ENCODE measurements around the gene P3H4. TPM values are rescaled to one million over a fixed set of nuclear protein-coding genes. Genes with fewer than 3 reads are reported as not detected.

Gene P3H4
- polyA plus RNA-seq, 3 donors = 3.3 to 11.1 (median 9.7) TPM

DNA sequence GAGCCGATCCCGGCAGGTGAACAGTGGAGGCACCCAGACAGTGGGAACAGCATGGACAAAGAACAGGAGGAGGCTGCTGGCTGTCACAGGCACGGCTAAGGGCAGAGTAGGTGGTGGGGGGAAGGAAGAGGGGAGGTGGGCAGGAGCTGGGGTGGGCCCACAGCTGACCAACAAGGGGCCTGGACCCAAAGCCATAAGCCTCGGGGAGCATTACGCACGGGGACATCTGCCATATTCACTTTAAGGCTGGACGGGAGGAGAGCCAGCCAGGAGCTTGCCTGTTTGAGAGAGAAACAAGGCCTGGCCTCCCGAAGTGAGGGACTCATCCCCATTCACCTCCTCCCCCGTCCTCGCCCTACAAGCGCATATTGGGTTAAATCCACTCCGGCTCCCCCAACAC lies 57.7 kb downstream of the P3H4 start:
- no peak overlapping the region for H3K27ac ChIP-seq (ENCODE audit: low read depth, low read length)
- 86 to 91% (median 87%) methylated on average over 11 to 12 of the region's 12 CpGs for WGBS, 3 donors

Other genes starting within 250 kb of the P3H4 start
- gene KRT9, start 239.9 kb downstream of the P3H4 start, polyA plus RNA-seq = not detected
- 1 to 10 TPM in 2 of 3 donors, under 1 TPM in 1; 0.25 to 7.8 (median 1.0) TPM for gene KRT14, start 225.1 kb downstream of the P3H4 start, polyA plus RNA-seq
- gene KRT16, start 199.2 kb downstream of the P3H4 start, polyA plus RNA-seq = 10 to 100 TPM in 1 of 3 donors, 1 to 10 TPM in 1, under 1 TPM in 1; 0.16 to 15.5 (median 4.4) TPM
- under 1 TPM in 2 of 3 donors, not detected in 1; 0.60 to 0.70 TPM for gene KRT17, start 187.4 kb downstream of the P3H4 start, polyA plus RNA-seq
- 100 to 1,000 TPM; 426 to 985 (median 580) TPM for gene EIF1, start 123.1 kb downstream of the P3H4 start, polyA plus RNA-seq
- 1 to 10 TPM in 1 of 3 donors, not detected in 2; 2.4 TPM for gene GAST, start 99.6 kb downstream of the P3H4 start, polyA plus RNA-seq
- under 1 TPM; 0.03 to 0.48 (median 0.22) TPM for gene HAP1, start 77.3 kb downstream of the P3H4 start, polyA plus RNA-seq
- gene JUP, start 25.2 kb downstream of the P3H4 start, polyA plus RNA-seq = 10 to 100 TPM; 35.7 to 49.0 (median 36.9) TPM
- gene FKBP10, start 1.1 kb upstream of the P3H4 start, polyA plus RNA-seq = 10 to 100 TPM in 2 of 3 donors, 1 to 10 TPM in 1; 9.6 to 50.6 (median 24.6) TPM
- gene NT5C3B, start 24.3 kb upstream of the P3H4 start, polyA plus RNA-seq = 10 to 100 TPM; 45.9 to 70.5 (median 50.0) TPM
- gene KLHL10, start 25.9 kb upstream of the P3H4 start, polyA plus RNA-seq = under 1 TPM; 0.02 to 0.79 (median 0.64) TPM
- gene KLHL11, start 53.5 kb upstream of the P3H4 start, polyA plus RNA-seq = 1 to 10 TPM in 1 of 3 donors, under 1 TPM in 2; 0.89 to 1.4 (median 0.90) TPM
- gene ACLY, start 107.0 kb upstream of the P3H4 start, polyA plus RNA-seq = 100 to 1,000 TPM in 1 of 3 donors, 10 to 100 TPM in 2; 41.5 to 104 (median 68.9) TPM
- gene ODAD4, start 118.7 kb upstream of the P3H4 start, polyA plus RNA-seq = under 1 TPM; 0.48 to 0.79 (median 0.64) TPM
- gene CNP, start 154.8 kb upstream of the P3H4 start, polyA plus RNA-seq = 10 to 100 TPM; 19.4 to 45.6 (median 38.2) TPM
- gene DNAJC7, start 205.5 kb upstream of the P3H4 start, polyA plus RNA-seq = 10 to 100 TPM; 43.8 to 86.1 (median 65.2) TPM
- gene NKIRAS2, start 208.1 kb upstream of the P3H4 start, polyA plus RNA-seq = 10 to 100 TPM; 13.5 to 35.1 (median 30.9) TPM
- 1 to 10 TPM in 1 of 3 donors, under 1 TPM in 2; 0.12 to 1.5 (median 0.22) TPM for gene C17orf113, start 238.7 kb upstream of the P3H4 start, polyA plus RNA-seq

Measured in adipose tissue (tissue), 3 donors.